VCaP (cell line): ENCODE measurements around the gene EIF5A2.

ENCODE experiments used
- H3K27ac ChIP-seq: fragments of 450-650 bp; 2 replicates; pipeline ENCODE4 v1.5.1; 2017
- CTCF ChIP-seq: fragments of 450-650 bp; conservative IDR thresholded peaks from 2 replicates; pipeline ENCODE4 v1.5.1; 2017; ENCODE audit warnings: mild to moderate bottlenecking, moderate library complexity

EIF5A2 gene

DNA sequence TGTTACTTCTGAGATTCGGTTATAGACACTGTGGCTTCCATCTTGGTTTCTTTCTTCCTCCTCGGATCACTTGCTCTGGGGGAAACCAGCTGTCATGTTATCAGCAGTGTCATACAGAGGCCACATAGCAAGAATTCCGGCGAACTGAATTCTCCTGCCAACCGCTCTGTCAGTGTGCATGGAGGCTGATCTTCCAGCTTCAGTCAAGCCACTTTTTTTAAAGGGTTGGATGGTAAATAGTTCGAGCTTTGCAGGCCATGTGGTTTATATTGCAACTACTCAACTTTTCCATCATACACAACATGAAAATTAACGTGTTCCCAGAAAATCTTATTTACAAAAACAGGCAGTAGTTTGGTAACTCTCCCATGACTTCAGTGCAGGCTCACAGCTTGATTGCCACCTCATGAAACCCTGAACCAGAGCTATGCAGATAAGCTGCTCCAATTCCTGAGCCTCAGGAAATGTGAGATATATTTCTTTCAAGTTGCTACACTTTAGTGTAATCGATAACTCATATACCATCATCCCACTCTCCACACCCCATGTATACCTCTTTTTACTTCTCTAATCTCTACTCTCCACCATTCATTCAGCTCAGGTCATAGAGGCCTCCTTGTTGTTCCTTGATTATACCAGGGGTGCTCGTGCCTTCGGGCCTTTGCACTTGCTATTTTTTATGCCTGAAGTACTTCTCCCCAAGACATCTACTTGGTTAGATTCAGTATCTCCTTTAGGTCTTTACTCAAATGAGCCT lies 45.6 kb downstream of the EIF5A2 start:
- H3K27ac ChIP-seq: no peak overlapping the region
- no peak for TF ChIP-seq CTCF

- TF ChIP-seq CTCF: no peak
Observed at GRCh38 chr3:170858599-170858998, 49.8 kb downstream of the EIF5A2 start.

GRCh38 chr3:170852324-170852723 lies 56.1 kb downstream of the EIF5A2 start:
- no peak for TF ChIP-seq CTCF
- no peak overlapping the region for H3K27ac ChIP-seq

More at GRCh38 chr3:170858599-170858998, 49.8 kb downstream of the EIF5A2 start:
- no peak overlapping the region for H3K27ac ChIP-seq

DNA sequence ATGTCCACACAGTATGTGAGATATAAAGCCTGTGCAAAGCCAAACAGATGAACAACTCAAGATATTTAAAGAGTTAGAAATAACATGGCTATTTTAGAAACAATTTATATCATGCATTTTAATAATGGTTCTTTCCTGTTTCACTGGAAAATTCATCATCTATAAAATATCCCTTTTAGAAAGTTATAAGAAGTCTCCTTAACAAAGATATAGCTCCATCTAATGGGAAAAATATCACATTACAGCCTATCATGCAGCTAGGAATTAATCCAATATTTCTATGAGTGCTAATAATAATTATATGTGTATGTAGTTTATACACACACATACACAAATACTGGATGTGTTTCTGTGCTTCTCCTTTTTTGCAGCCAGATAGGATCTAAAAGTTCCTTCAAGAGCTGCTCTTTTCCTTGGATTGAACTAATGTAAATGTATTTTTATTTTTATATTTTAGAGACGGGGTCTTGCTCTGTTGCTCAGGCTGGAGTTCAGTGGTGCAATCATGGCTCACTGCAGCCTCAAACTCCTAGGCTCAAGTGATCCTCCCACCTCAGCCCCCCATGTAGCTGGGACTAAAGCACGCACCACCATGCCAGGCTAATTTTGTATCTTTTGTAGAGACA lies 60.0 kb downstream of the EIF5A2 start:
- H3K27ac ChIP-seq: no peak overlapping the region
- TF ChIP-seq CTCF: peak; percentile 81

GRCh38 chr3:170844377-170844776 lies 64.1 kb downstream of the EIF5A2 start:
- H3K27ac ChIP-seq: no peak overlapping the region
- TF ChIP-seq CTCF: no peak

- H3K27ac ChIP-seq: no peak overlapping the region
- TF ChIP-seq CTCF: no peak
Observed at GRCh38 chr3:170840291-170840859, 68.1 kb downstream of the EIF5A2 start.

DNA sequence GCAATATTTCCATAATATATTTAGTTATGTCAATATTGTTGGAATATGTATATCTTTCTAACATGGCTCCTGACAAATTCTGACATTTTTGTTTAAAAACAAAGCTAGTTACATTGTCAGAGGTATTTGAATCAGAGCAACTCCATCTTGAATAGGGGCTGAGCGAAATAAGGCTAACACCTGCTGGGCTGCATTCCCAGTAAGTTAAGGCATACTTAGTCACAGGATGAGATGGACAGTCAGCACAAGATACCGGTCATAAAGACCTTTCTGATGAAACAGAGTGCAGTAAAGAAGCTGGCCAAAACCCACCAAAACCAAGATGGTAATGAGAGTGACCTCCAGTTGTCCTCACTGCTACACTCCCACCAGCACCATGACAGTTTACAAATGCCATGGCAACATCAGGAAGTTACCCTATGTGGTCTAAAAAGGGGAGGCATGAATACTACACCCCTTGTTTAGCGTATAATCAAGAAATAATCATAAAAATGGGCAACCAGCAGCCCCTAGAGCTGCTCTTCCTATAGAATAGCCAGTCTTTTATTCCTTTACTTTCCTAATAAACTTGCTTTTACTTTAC lies 68.8 kb downstream of the EIF5A2 start:
- TF ChIP-seq CTCF: no peak
- H3K27ac ChIP-seq: no peak overlapping the region
